Suprapubic skin (tissue), 4 donors: ENCODE results near the gene SLC25A5. TPM values are rescaled to one million over a fixed set of nuclear protein-coding genes. Genes with fewer than 3 reads are reported as not detected.

Experiments
- DNase-seq, 2 donors: peaks; one replicate each; pipeline ENCODE4 v3.0.0-alpha.2; 2019; ENCODE audit warnings: low spot score in 2 of 2
- H3K27ac ChIP-seq: fragments of 200-600 bp; sonication (generic); one replicate; pipeline ENCODE4 v1.5.1; 2019
- H3K27me3 ChIP-seq: fragments of 200-600 bp; sonication (generic); one replicate; pipeline ENCODE4 v1.5.1; 2019
- H3K36me3 ChIP-seq: fragments of 200-600 bp; sonication (generic); one replicate; pipeline ENCODE4 v1.5.1; 2019
- H3K4me1 ChIP-seq: fragments of 200-600 bp; sonication (generic); one replicate; pipeline ENCODE4 v1.5.1; 2019
- H3K4me3 ChIP-seq: fragments of 200-600 bp; sonication (generic); one replicate; pipeline ENCODE4 v1.5.1; 2019; ENCODE audit warnings: mild to moderate bottlenecking
- H3K9me3 ChIP-seq: fragments of 200-600 bp; sonication (generic); one replicate; pipeline ENCODE4 v1.5.1; 2019
- CTCF ChIP-seq, 2 donors: fragments of 200-600 bp in 1 of 2; fragments of 450-650 bp in 1 of 2; sonication (generic) in 1 of 2; IDR thresholded peaks; one replicate each; pipeline ENCODE4 v1.5.1; 2016 to 2019; ENCODE audit warnings: antibody characterized with exemption in 2 of 2, mild to moderate bottlenecking in 1 of 2, moderate library complexity in 1 of 2
- EP300 ChIP-seq: sonication (generic); formaldehyde crosslinking; IDR thresholded peaks from one replicate; pipeline ENCODE4 v1.6.1; 2017; ENCODE audit warnings: antibody characterized with exemption
- POLR2A ChIP-seq, 2 donors: fragments of 450-650 bp; IDR thresholded peaks; one replicate each; pipeline ENCODE4 v1.6.1; 2017; ENCODE audit warnings: antibody characterized with exemption in 2 of 2, mild to moderate bottlenecking in 2 of 2, moderate library complexity in 2 of 2
- POLR2AphosphoS5 ChIP-seq, 3 donors: sonication (generic); formaldehyde crosslinking; IDR thresholded peaks; one replicate each; pipeline ENCODE4 v1.6.1; 2017; ENCODE audit warnings: antibody characterized with exemption in 3 of 3
- WGBS: methylation state at CpG from one replicate; pipeline ENCODE4 v1.1.5; 2018; 5-methylcytosine and 5-hydroxymethylcytosine counted together
- total RNA-seq, 4 donors: library from RNA; depleted of rRNA; stranded (reverse); fragments of >200 nt; gene quantifications; one replicate each; pipeline ENCODE4 v1.1.0, GENCODE V29; 2016

SLC25A5 gene
- total RNA-seq, 4 donors from 2014 or later = 177 to 516 (median 455) TPM

GRCh38 chrX:119442286-119442685 lies 26.0 kb upstream of the SLC25A5 start:
- no peaks in the 10 kb centered on the region for H3K4me1 ChIP-seq
- no peaks in the 10 kb centered on the region for H3K27me3 ChIP-seq
- no peak overlapping the region for H3K4me3 ChIP-seq
- no peaks in the 10 kb centered on the region for H3K36me3 ChIP-seq
- no peak for DNase-seq
- 70% methylated on average over 2 of the region's 2 CpGs for WGBS
- no peak for TF ChIP-seq EP300
- H3K9me3 ChIP-seq = no peaks in the 10 kb centered on the region
- H3K27ac ChIP-seq = no peak overlapping the region

- no peak overlapping the region for H3K4me3 ChIP-seq
- no peaks in the 10 kb centered on the region for H3K9me3 ChIP-seq
- DNase-seq = no peak
- H3K4me1 ChIP-seq = no peaks in the 10 kb centered on the region
- H3K36me3 ChIP-seq = peaks cover 5% of the 10 kb centered on the region
- H3K27me3 ChIP-seq = no peaks in the 10 kb centered on the region
- TF ChIP-seq CTCF (IDR thresholded peaks at IDR 0.05) (no peak), EP300 (no peak), POLR2A (IDR thresholded peaks at IDR 0.05) (no peak), POLR2AphosphoS5 (IDR thresholded peaks at IDR 0.05) (no peak)
- H3K27ac ChIP-seq = no peak overlapping the region
- WGBS = 77% methylated on average over 4 of the region's 4 CpGs
Measured at GRCh38 chrX:119453202-119453601, 15.0 kb upstream of the SLC25A5 start.

GRCh38 chrX:119455264-119455663 lies 13.0 kb upstream of the SLC25A5 start:
- TF ChIP-seq EP300 (no peak), CTCF (IDR thresholded peaks at IDR 0.05) (no peak), POLR2AphosphoS5 (IDR thresholded peaks at IDR 0.05) (no peak), POLR2A (IDR thresholded peaks at IDR 0.05) (no peak)
- no peaks in the 10 kb centered on the region for H3K9me3 ChIP-seq
- H3K27ac ChIP-seq = no peak overlapping the region
- peaks cover 5% of the 10 kb centered on the region for H3K36me3 ChIP-seq
- 85% methylated on average over 1 of the region's 1 CpG for WGBS
- H3K4me3 ChIP-seq = no peak overlapping the region
- no peaks in the 10 kb centered on the region for H3K27me3 ChIP-seq
- H3K4me1 ChIP-seq = no peaks in the 10 kb centered on the region
- DNase-seq = no peak

- WGBS = 80% methylated on average over 4 of the region's 4 CpGs
- no peak for TF ChIP-seq CTCF (IDR thresholded peaks at IDR 0.05)
- TF ChIP-seq EP300 = no peak
- no peak for TF ChIP-seq POLR2AphosphoS5 (IDR thresholded peaks at IDR 0.05)
- no peak for TF ChIP-seq POLR2A (IDR thresholded peaks at IDR 0.05)
- Histone ChIP-seq H3K9me3 (no peaks in the 10 kb centered on the region), H3K27me3 (no peaks in the 10 kb centered on the region), H3K27ac (no peak overlapping the region), H3K36me3 (no peaks in the 10 kb centered on the region), H3K4me1 (no peaks in the 10 kb centered on the region), H3K4me3 (no peak overlapping the region)
- no peak for DNase-seq
Measured at GRCh38 chrX:119459181-119459580, 9.1 kb upstream of the SLC25A5 start.

- no peak for TF ChIP-seq CTCF (IDR thresholded peaks at IDR 0.05)
- TF ChIP-seq POLR2AphosphoS5 (IDR thresholded peaks at IDR 0.05) = no peak
- no peak for TF ChIP-seq EP300
- no peak for TF ChIP-seq POLR2A (IDR thresholded peaks at IDR 0.05)
- H3K9me3 ChIP-seq = no peaks in the 10 kb centered on the region
- H3K4me3 ChIP-seq = no peak overlapping the region
- peaks cover 7% of the 10 kb centered on the region for H3K36me3 ChIP-seq
- no peaks in the 10 kb centered on the region for H3K27me3 ChIP-seq
- H3K4me1 ChIP-seq = peaks cover 4% of the 10 kb centered on the region
- 96% methylated on average over 3 of the region's 3 CpGs for WGBS
- no peak overlapping the region for H3K27ac ChIP-seq
- no peak for DNase-seq
Measured at GRCh38 chrX:119465555-119465954, 2.7 kb upstream of the SLC25A5 start.

GRCh38 chrX:119466970-119467369 lies 1.3 kb upstream of the SLC25A5 start:
- DNase-seq = no peak
- Histone ChIP-seq H3K4me1 (peaks cover 4% of the 10 kb centered on the region), H3K4me3 (no peak overlapping the region), H3K27ac (no peak overlapping the region), H3K9me3 (no peaks in the 10 kb centered on the region), H3K36me3 (peaks cover 16% of the 10 kb centered on the region), H3K27me3 (no peaks in the 10 kb centered on the region)
- TF ChIP-seq POLR2A (IDR thresholded peaks at IDR 0.05) (no peak), CTCF (IDR thresholded peaks at IDR 0.05) (no peak), EP300 (no peak), POLR2AphosphoS5 (IDR thresholded peaks at IDR 0.05) (no peak)
- WGBS = 82% methylated on average over 3 of the region's 3 CpGs
